Stimulated activated CD4-positive, alpha-beta T cell treated with anti-CD3 and anti-CD28 coated beads, Interleukin-4, amount 100 ng/mL, for 4 hours (primary cell): ENCODE results near the gene SEC24D.

Experiments
- DNase-seq, 2 experiments: peaks; one replicate each; pipeline ENCODE4 v3.0.0-alpha.2; 2020

SEC24D gene

GRCh38 chr4:118684873-118685811, 150.8 kb downstream of the SEC24D start, which contains the start of gene METTL14:
Gene METTL14 (plus strand): TSS chr4:118685392. CDS start chr4:118685535, 143 bp downstream.
- peak; percentile 81 to 87 for DNase-seq

GRCh38 chr4:118683513-118683912, 152.4 kb downstream of the SEC24D start:
- DNase-seq, result no peak

- DNase-seq, result no peak
Observed at GRCh38 chr4:118682928-118683327, 153.0 kb downstream of the SEC24D start.

GRCh38 chr4:118680808-118681207, 155.1 kb downstream of the SEC24D start:
- DNase-seq, result no peak

- DNase-seq, result no peak
Observed at GRCh38 chr4:118676128-118676527, 159.8 kb downstream of the SEC24D start.
